GM12878 (cell line): Measurements from ENCODE around the gene STK10. TPM values are rescaled to one million over a fixed set of nuclear protein-coding genes. Genes with fewer than 3 reads are reported as not detected.

Experiments
- BCL3 ChIP-seq: IDR thresholded peaks from 2 replicates; pipeline ENCODE4 v1.6.1; 2011; ENCODE audit warnings: borderline replicate concordance, low read depth, mild to moderate bottlenecking, moderate library complexity, low read length; ENCODE audit not compliant: insufficient read depth, poor library complexity, severe bottlenecking
- BRCA1 ChIP-seq: IDR thresholded peaks from 2 replicates; pipeline ENCODE4 v1.6.1; 2011; ENCODE audit warnings: low read depth, low read length, improper control_type of control experiment
- CBFB ChIP-seq: IDR thresholded peaks from 2 replicates; pipeline ENCODE4 v1.6.1; 2016; ENCODE audit warnings: antibody characterized with exemption, low read depth
- FOS ChIP-seq: IDR thresholded peaks from 3 replicates; pipeline ENCODE4 v1.6.1; 2011; ENCODE audit warnings: borderline replicate concordance; ENCODE audit not compliant: insufficient read length; ENCODE audit errors: extremely low read depth
- IKZF2 ChIP-seq, 2 experiments: fragments of 450-650 bp; IDR thresholded peaks; 2 replicates each; pipeline ENCODE4 v1.6.1; 2017; ENCODE audit warnings: mild to moderate bottlenecking in 2 of 2, moderate library complexity in 2 of 2
- LARP7 ChIP-seq: fragments of 450-650 bp; IDR thresholded peaks from 2 replicates; pipeline ENCODE4 v1.6.1; 2017; ENCODE audit warnings: mild to moderate bottlenecking
- MEF2B ChIP-seq: fragments of 450-650 bp; IDR thresholded peaks from 2 replicates; pipeline ENCODE4 v1.6.1; 2018; ENCODE audit warnings: mild to moderate bottlenecking, moderate library complexity; ENCODE audit not compliant: partially characterized antibody, poor library complexity, severe bottlenecking
- MTA2 ChIP-seq: fragments of 450-650 bp; IDR thresholded peaks from 2 replicates; pipeline ENCODE4 v1.6.1; 2016; ENCODE audit warnings: low read depth, mild to moderate bottlenecking, moderate library complexity
- MYB ChIP-seq: fragments of 150-350 bp; IDR thresholded peaks from 2 replicates; pipeline ENCODE4 v1.6.1; 2014; ENCODE audit warnings: mild to moderate bottlenecking, low read depth, low read length, borderline replicate concordance
- NBN ChIP-seq: fragments of 450-650 bp; IDR thresholded peaks from 2 replicates; pipeline ENCODE4 v1.6.1; 2016
- NFYB ChIP-seq: IDR thresholded peaks from 2 replicates; pipeline ENCODE4 v1.6.1; 2011; ENCODE audit warnings: low read depth, mild to moderate bottlenecking, low read length, improper control_type of control experiment, moderate library complexity; ENCODE audit not compliant: insufficient read depth
- POLR2AphosphoS2 ChIP-seq: IDR thresholded peaks from 2 replicates; pipeline ENCODE4 v1.6.1; 2011; ENCODE audit warnings: low read depth, mild to moderate bottlenecking, low read length, improper control_type of control experiment, moderate library complexity
- RBBP5 ChIP-seq: fragments of 200-600 bp; sonication (generic); conservative IDR thresholded peaks from 2 replicates; pipeline ENCODE4 v1.6.1; 2016
- SREBF1 ChIP-seq: IDR thresholded peaks from 2 replicates; pipeline ENCODE4 v1.6.1; 2012; ENCODE audit warnings: mild to moderate bottlenecking, low read length
- STAT3 ChIP-seq: IDR thresholded peaks from 2 replicates; pipeline ENCODE4 v1.6.1; 2011; ENCODE audit warnings: low read depth, low read length, improper control_type of control experiment
- SUPT20H ChIP-seq: IDR thresholded peaks from 2 replicates; pipeline ENCODE4 v1.6.1; 2011; ENCODE audit warnings: low read depth, mild to moderate bottlenecking, low read length, moderate library complexity, borderline replicate concordance; ENCODE audit not compliant: control insufficient read depth
- TAF1 ChIP-seq: IDR thresholded peaks from 2 replicates; pipeline ENCODE4 v1.6.1; 2011; ENCODE audit warnings: mild to moderate bottlenecking, low read depth, low read length, borderline replicate concordance
- TARDBP ChIP-seq: IDR thresholded peaks from 2 replicates; pipeline ENCODE4 v1.6.1; 2016; ENCODE audit warnings: borderline replicate concordance
- ZNF592 ChIP-seq: fragments of 450-650 bp; IDR thresholded peaks from 2 replicates; pipeline ENCODE4 v1.6.1; 2017; ENCODE audit warnings: mild to moderate bottlenecking, moderate library complexity
- ZNF687 ChIP-seq: fragments of 450-650 bp; IDR thresholded peaks from 2 replicates; pipeline ENCODE4 v1.6.1; 2017; ENCODE audit warnings: mild to moderate bottlenecking, moderate library complexity
- polyA plus RNA-seq, 11 experiments: library from polyadenylated mRNA; depleted of rRNA in 4 of 11; unstranded in 6 of 11; stranded (reverse) in 5 of 11; fragments of >200 nt; fragmentation: Nextera tagmentation in 4 of 11; fragmentation: Illumina TruSeq in 1 of 11; extraction: Ambion mirVana in 4 of 11; extraction: Trizol in 1 of 11; gene quantifications; 1 replicate in 1 of 11; 2 replicates in 10 of 11; pipeline versions ENCODE4 v1.2.1 to v1.2.3, GENCODE V29; 2011 to 2016; ENCODE audit warnings: inconsistent platforms in 2 of 11, missing spikeins in 2 of 11, low read depth in 1 of 11
- total RNA-seq, 4 experiments: library from RNA; depleted of rRNA in 3 of 4; stranded (reverse); fragments of >200 nt in 3 of 4; fragmentation: Illumina TruSeq in 1 of 4; extraction: Trizol in 1 of 4; gene quantifications; 2 replicates each; pipeline versions ENCODE4 v1.2.1 to v1.2.3, GENCODE V29; 2013 to 2021

Gene STK10
- total and polyA plus RNA-seq, 10 of the 15 experiments (the other 5 are each of a cell fraction or from before 2014, with no cell fraction given): 14.2 to 96.4 (median 50.6) TPM

GRCh38 chr5:172114875-172115422, 73.1 kb downstream of the STK10 start (continued):
- TF ChIP-seq FOS (peak; percentile 62), LARP7 (no peak), RBBP5 (no peak), IKZF2 (IDR thresholded peaks at IDR 0.05) (peak; percentile 86 to 91), NBN (peak; percentile 98), MYB (0 out of 2 replicates have a peak, but pooled peaks have one; percentile 40), SREBF1 (no peak), MTA2 (peak; percentile 69), TAF1 (peak; percentile 83), BCL3 (peak; percentile 55), ZNF592 (no peak), MEF2B (peak; percentile 85), TARDBP (peak; percentile 71; the same call in 1 of the 2 replicates), CBFB (peak; percentile 95), SUPT20H (no peak), ZNF687 (peak; percentile 76), STAT3 (no peak), NFYB (peak; percentile 96), POLR2AphosphoS2 (peak; percentile 30; the same call in 1 of the 2 replicates), BRCA1 (no peak)
